K562 (cell line): Measurements from ENCODE around the gene TAF1A. TPM values are rescaled to one million over a fixed set of nuclear protein-coding genes. Genes with fewer than 3 reads are reported as not detected.
A peak's percentile ranks its signal among the peaks of the same experiment; 100 is the strongest.

ENCODE experiments used
- ATAC-seq: fragments of 200-7000 bp; cut with Tn5 transposase; 3 replicates; pipeline ENCODE4 v1.9.1; 2020; ENCODE audit warnings: moderate library complexity
- BruUV-seq: library from RNA; stranded (reverse); fragments of 400-500 nt; replicated peaks from 2 replicates; lab custom pipeline; 2021; lab: Mats Ljungman, UMichigan
- CTCF ChIA-PET: fragments of 300-600 bp; formaldehyde crosslinking; extraction: SDS; loops from one replicate; lab custom pipeline; 2021; ENCODE audit warnings: low intra/inter-chr PET ratio; lab: Yijun Ruan, JAX
- POLR2A ChIA-PET: fragments of 300-600, 350-650 bp; sonication (Branson Sonifier 250); formaldehyde crosslinking; extraction: SDS; loops from one replicate; lab custom pipeline; 2021; ENCODE audit warnings: antibody characterized with exemption, inconsistent platforms; lab: Yijun Ruan, JAX
- DNase-seq, 4 experiments: peaks; one replicate each; pipeline versions ENCODE4 v3.0.0 to v3.0.0-alpha.2; 2011 to 2018; ENCODE audit warnings: low spot score in 3 of 4, mixed read lengths in 3 of 4; ENCODE audit errors: extremely low read depth in 1 of 4
- FAIRE-seq: peaks from 2 replicates; lab custom pipeline; 2011; peaks lifted over from hg19 to GRCh38; lab: Jason Lieb, UNC
- H2AFZ ChIP-seq: 2 replicates; pipeline ENCODE4 v1.6.0; 2011; ENCODE audit warnings: low read depth, low read length, control low read depth, inconsistent platforms
- H3K27ac ChIP-seq: fragments of 200-600 bp; 3 replicates; pipeline ENCODE4 v1.8.0; 2011; ENCODE audit warnings: low read depth, mild to moderate bottlenecking, control low read depth, inconsistent platforms, low read length, moderate library complexity, mixed read lengths; ENCODE audit errors: extremely low read depth
- H3K27me3 ChIP-seq, 2 experiments: fragments of 300-600 bp in 1 of 2; 2 replicates in 1 of 2; 3 replicates in 1 of 2; pipeline versions ENCODE4 v1.6.0 to v1.8.0; 2011; ENCODE audit warnings: inconsistent platforms in 2 of 2, low read length in 2 of 2, mild to moderate bottlenecking in 1 of 2, mixed read lengths in 1 of 2, moderate library complexity in 1 of 2; ENCODE audit not compliant: control insufficient read depth in 2 of 2, insufficient read depth in 2 of 2
- H3K36me3 ChIP-seq: fragments of 300-600 bp; 3 replicates; pipeline ENCODE4 v1.8.0; 2011; ENCODE audit warnings: mild to moderate bottlenecking, low read length, inconsistent platforms; ENCODE audit not compliant: control insufficient read depth, insufficient read depth
- H3K4me1 ChIP-seq, 2 experiments: fragments of 200-600 bp in 1 of 2; replicated peaks in 1 of 2; 2 replicates in 1 of 2; 3 replicates in 1 of 2; pipeline versions ENCODE4 v1.5.1 to v1.8.0; 2011; ENCODE audit warnings: inconsistent platforms in 2 of 2, low read length in 2 of 2, mild to moderate bottlenecking in 1 of 2, mixed read lengths in 1 of 2, moderate library complexity in 1 of 2; ENCODE audit not compliant: control insufficient read depth in 2 of 2, insufficient read depth in 2 of 2
- H3K4me2 ChIP-seq: 2 replicates; pipeline ENCODE4 v1.6.1; 2011; ENCODE audit warnings: low read length, control low read depth, inconsistent platforms, mixed read lengths; ENCODE audit not compliant: insufficient read depth
- H3K4me3 ChIP-seq: fragments of 200-600 bp; sonication (generic), shearing (Covaris generic); 2 replicates; pipeline ENCODE4 v1.5.1; 2016; ENCODE audit warnings: control low read depth, inconsistent platforms
- H3K79me2 ChIP-seq: fragments of 200-600 bp; 3 replicates; pipeline ENCODE4 v1.8.0; 2011; ENCODE audit warnings: low read length, inconsistent platforms; ENCODE audit not compliant: control insufficient read depth, insufficient read depth
- H3K9ac ChIP-seq, 2 experiments: 2 replicates each; pipeline versions ENCODE4 v1.6.0 to v1.6.1; 2011; ENCODE audit warnings: low read depth in 2 of 2, low read length in 2 of 2, control low read depth in 1 of 2, inconsistent platforms in 1 of 2, mild to moderate bottlenecking in 1 of 2, mixed read lengths in 1 of 2; ENCODE audit not compliant: insufficient read depth in 1 of 2
- H3K9me1 ChIP-seq: one replicate; pipeline ENCODE4 v1.6.0; 2011; ENCODE audit warnings: inconsistent platforms, mild to moderate bottlenecking, low read length, moderate library complexity; ENCODE audit not compliant: control insufficient read depth, insufficient read depth
- H3K9me3 ChIP-seq: replicated peaks from 2 replicates; pipeline ENCODE4 v1.5.1; 2011; ENCODE audit warnings: low read depth, low read length, inconsistent platforms; ENCODE audit not compliant: control insufficient read depth, insufficient read depth
- H4K20me1 ChIP-seq: replicated peaks from 2 replicates; pipeline ENCODE4 v1.6.1; 2011; ENCODE audit warnings: low read length, inconsistent platforms, mixed read lengths; ENCODE audit not compliant: control insufficient read depth, insufficient read depth
- ATF7 ChIP-seq: fragments of 450-650 bp; IDR thresholded peaks from 2 replicates; pipeline ENCODE4 v1.7.1; 2014; ENCODE audit warnings: mild to moderate bottlenecking, moderate library complexity
- BMI1 ChIP-seq: fragments of 150-350 bp; IDR thresholded peaks from 2 replicates; pipeline ENCODE4 v1.6.1; 2014; ENCODE audit warnings: low read length
- BRD4 ChIP-seq: fragments of 200-600 bp; sonication (generic); IDR thresholded peaks from 2 replicates; pipeline ENCODE4 v1.6.1; 2017; ENCODE audit warnings: inconsistent platforms
- BRF1 ChIP-seq: IDR thresholded peaks from 3 replicates; pipeline ENCODE4 v1.6.1; 2011; ENCODE audit warnings: borderline replicate concordance, mild to moderate bottlenecking; ENCODE audit not compliant: insufficient read length; ENCODE audit errors: extremely low read depth
- COPS2 ChIP-seq: fragments of 450-650 bp; conservative IDR thresholded peaks from 2 replicates; pipeline ENCODE4 v1.6.1; 2016; ENCODE audit warnings: mild to moderate bottlenecking, moderate library complexity
- DIDO1 ChIP-seq: fragments of 450-650 bp; IDR thresholded peaks from 2 replicates; pipeline ENCODE4 v1.6.1; 2016; ENCODE audit warnings: low read depth, missing biosample characterization, missing genetic modification characterization
- FOXK2 ChIP-seq, 2 experiments: fragments of 450-650 bp; IDR thresholded peaks in 1 of 2; conservative IDR thresholded peaks in 1 of 2; 2 replicates each; pipeline ENCODE4 v1.6.1; 2016; ENCODE audit warnings: low read depth in 2 of 2, mild to moderate bottlenecking in 1 of 2
- ILK ChIP-seq: fragments of 450-650 bp; IDR thresholded peaks from 2 replicates; pipeline ENCODE4 v1.6.1; 2016; ENCODE audit warnings: missing genetic modification characterization, low read depth, mild to moderate bottlenecking, missing compliant biosample characterization, moderate library complexity, borderline replicate concordance
- JUND ChIP-seq, 2 experiments: IDR thresholded peaks; 2 replicates in 1 of 2; 3 replicates in 1 of 2; pipeline ENCODE4 v1.6.1; 2011; ENCODE audit warnings: borderline replicate concordance in 2 of 2, low read depth in 2 of 2, low read length in 2 of 2, improper control_type of control experiment in 1 of 2, missing biosample characterization in 1 of 2, missing genetic modification characterization in 1 of 2, missing genetic modification reagents in 1 of 2
- MTA3 ChIP-seq: fragments of 450-650 bp; formaldehyde crosslinking; IDR thresholded peaks from 2 replicates; pipeline ENCODE4 v1.6.1; 2017; ENCODE audit warnings: mild to moderate bottlenecking, borderline replicate concordance
- NELFE ChIP-seq: IDR thresholded peaks from 2 replicates; pipeline ENCODE4 v1.6.1; 2011; ENCODE audit warnings: mild to moderate bottlenecking; ENCODE audit not compliant: insufficient read depth, insufficient read length
- NUFIP1 ChIP-seq: fragments of 450-650 bp; IDR thresholded peaks from 2 replicates; pipeline ENCODE4 v1.6.1; 2018; ENCODE audit not compliant: partially characterized antibody
- SMAD2 ChIP-seq: fragments of 150-350 bp; IDR thresholded peaks from 2 replicates; pipeline ENCODE4 v1.6.1; 2014; ENCODE audit warnings: low read depth, mild to moderate bottlenecking, low read length
- XRCC4 ChIP-seq: IDR thresholded peaks from one replicate; pipeline ENCODE4 v1.6.1; 2011; ENCODE audit not compliant: insufficient read depth, insufficient read length; ENCODE audit errors: extremely low read depth
- WGBS: fragments of 100-300 bp; shearing (Covaris generic); methylation state at CpG from one replicate; pipeline ENCODE4 v1.1.6; 2016; ENCODE audit warnings: low coverage, mixed read lengths; ENCODE audit not compliant: insufficient coverage; ENCODE audit errors: missing lambda C conversion rate; 5-methylcytosine and 5-hydroxymethylcytosine counted together
- in situ Hi-C: fragments of 300-500 bp; cut with MboI; formaldehyde crosslinking; loops from 4 replicates; pipeline ENCODE4 v1.15.0; 2018; ENCODE audit warnings: inconsistent platforms, mixed read lengths
- intact Hi-C: fragments of 100-400 bp; cut with micrococcal nuclease; formaldehyde crosslinking; loops from 2 replicates; pipeline ENCODE4 v1.14.2; 2022
- polyA plus RNA-seq, 8 experiments: library from polyadenylated mRNA; depleted of rRNA in 4 of 8; stranded (reverse) in 5 of 8; unstranded in 3 of 8; fragments of >200 nt; fragmentation: Nextera tagmentation in 2 of 8; fragmentation: Illumina TruSeq in 1 of 8; extraction: Ambion mirVana in 2 of 8; extraction: Trizol in 1 of 8; gene quantifications; 2 replicates each; pipeline versions ENCODE4 v1.2.1 to v1.2.3, GENCODE V29; 2011 to 2014; ENCODE audit warnings: inconsistent platforms in 1 of 8, missing spikeins in 1 of 8
- total RNA-seq, 7 experiments: library from RNA; depleted of rRNA in 6 of 7; stranded (reverse); fragments of >200 nt in 6 of 7; fragmentation: Illumina TruSeq in 2 of 7; extraction: Trizol in 2 of 7; gene quantifications; 2 replicates each; pipeline versions ENCODE4 v1.2.1 to v1.2.3, GENCODE V29; 2011 to 2021; ENCODE audit warnings: low replicate concordance in 1 of 7

The TAF1A gene
- total and polyA plus RNA-seq, 9 of the 15 experiments (the other 6 are each of a cell fraction or from before 2014, with no cell fraction given): 17.8 to 36.8 (median 25.3) TPM

- no peaks in the 10 kb centered on the region; a peak in 1 of 5 replicates for H3K4me1 ChIP-seq
- ATAC-seq: no peak
- no peak overlapping the region for H2AFZ ChIP-seq
- H3K27ac ChIP-seq: no peak overlapping the region
- H3K4me2 ChIP-seq: no peak overlapping the region
- no peak overlapping the region for H3K4me3 ChIP-seq
- no peak for TF ChIP-seq SMAD2
- TF ChIP-seq BRD4: no peak
- TF ChIP-seq BMI1: no peak
- intact Hi-C loops (no loop called here), in situ Hi-C loops (no loop called here)
- no peaks in the 10 kb centered on the region for H3K79me2 ChIP-seq
- 90% methylated on average over 5 of the region's 5 CpGs for WGBS
- no peaks in the 10 kb centered on the region for H3K27me3 ChIP-seq
- no peak for FAIRE-seq
- no peak for DNase-seq
- no peaks in the 10 kb centered on the region for H3K9me3 ChIP-seq
- CTCF ChIA-PET: no interaction called here
- POLR2A ChIA-PET: interaction anchor here (1.2 kb wide), 1 partner anchor 73 kb away, joined by 4 read pairs; no protein-coding TSS in a partner anchor
- no peak overlapping the region for H3K9ac ChIP-seq
- peaks cover 33% of the 10 kb centered on the region; the same call in 2 of the 3 replicates for H3K36me3 ChIP-seq
- TSS peak; percentile 22 for BruUV-seq
- H3K9me1 ChIP-seq: no peaks in the 10 kb centered on the region
- no peaks in the 10 kb centered on the region for H4K20me1 ChIP-seq
Observed at GRCh38 chr1:222554177-222554576, 35.6 kb downstream of the TAF1A start.

GRCh38 chr1:222552882-222553281 is 36.9 kb downstream of the TAF1A start:
- H3K4me1 ChIP-seq: peaks cover 1% of the 10 kb centered on the region in 2 experiments; a peak in 2 of 5 replicates
- no peaks in the 10 kb centered on the region for H3K79me2 ChIP-seq
- WGBS: 54% methylated on average over 5 of the region's 5 CpGs
- DNase-seq: no peak
- H3K27ac ChIP-seq: no peak overlapping the region
- ATAC-seq: no peak
- H3K9me3 ChIP-seq: no peaks in the 10 kb centered on the region
- H2AFZ ChIP-seq: no peak overlapping the region
- no peaks in the 10 kb centered on the region for H4K20me1 ChIP-seq
- ChIA-PET CTCF (no interaction called here), POLR2A (interaction anchor here (1.0 to 1.2 kb wide), 2 partner anchors 12 to 74 kb away, joined by 4 read pairs; no protein-coding TSS in a partner anchor)
- intact Hi-C loops (no loop called here), in situ Hi-C loops (no loop called here)
- H3K9me1 ChIP-seq: no peaks in the 10 kb centered on the region
- H3K9ac ChIP-seq: no peak overlapping the region
- peaks cover 0 to 4% of the 10 kb centered on the region in 2 experiments; a peak in 2 of 5 replicates for H3K27me3 ChIP-seq
- no peak overlapping the region for H3K4me2 ChIP-seq
- H3K36me3 ChIP-seq: peaks cover 24% of the 10 kb centered on the region; the same call in 2 of the 3 replicates
- BruUV-seq: no TSS peak
- FAIRE-seq: no peak
- H3K4me3 ChIP-seq: no peak overlapping the region
- no peak for TF ChIP-seq XRCC4
- TF ChIP-seq ILK (tag): no peak
- TF ChIP-seq JUND (IDR thresholded peaks at IDR 0.05; ENCODE audit: borderline replicate concordance, low read depth, low read length): no peak
- no peak for TF ChIP-seq JUND (tag; IDR thresholded peaks at IDR 0.05; ENCODE audit: borderline replicate concordance, low read depth, low read length)
- no peak for TF ChIP-seq FOXK2 (conservative IDR thresholded peaks at IDR 0.05 in 1 of 2, IDR thresholded peaks at IDR 0.05 in 1 of 2; ENCODE audit: low read depth in 2 of 2)
- no peak for TF ChIP-seq ATF7
- no peak for TF ChIP-seq NELFE
- TF ChIP-seq COPS2: no peak
- TF ChIP-seq DIDO1 (tag): no peak
- TF ChIP-seq BRF1: no peak
- TF ChIP-seq NUFIP1: no peak
- TF ChIP-seq MTA3: no peak
